ENCODE measurements around the gene CAB39L. TPM values are rescaled to one million over a fixed set of nuclear protein-coding genes. Genes with fewer than 3 reads are reported as not detected.

CAB39L gene
- polyA plus RNA-seq, 1 donor (not counting 4 experiments of a cell fraction or from before 2014, with no cell fraction given): 10.1 TPM

DNA sequence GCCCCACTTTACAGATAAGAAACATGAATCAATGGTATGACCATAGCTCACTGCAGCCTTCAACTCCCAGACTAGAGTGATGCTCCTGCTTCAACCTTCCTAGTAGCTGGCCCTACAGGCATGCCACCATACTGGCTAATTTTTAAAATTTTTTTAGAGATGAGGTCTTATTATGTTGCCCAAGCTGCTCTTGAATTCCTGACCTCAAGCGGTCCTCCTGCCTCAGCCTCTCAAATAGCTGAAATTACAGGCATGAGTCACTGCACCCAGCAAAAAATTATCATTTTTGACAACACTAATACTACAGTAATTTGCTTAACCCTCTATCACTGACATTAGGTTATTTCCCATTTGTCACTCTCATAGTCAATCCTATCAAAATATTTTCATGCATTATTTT, 14.7 kb downstream of the CAB39L start:
- no peak overlapping the region for H3K4me2 ChIP-seq (ENCODE audit: control insufficient read depth, extremely low read depth, insufficient read depth, low read depth, low read length)
- no peak overlapping the region for H3K27ac ChIP-seq (ENCODE audit: control insufficient read depth, insufficient read depth, low read length)
- no peak overlapping the region for H2AFZ ChIP-seq (ENCODE audit: control insufficient read depth, low read length)
- H3K9me3 ChIP-seq (ENCODE audit: control insufficient read depth, low read depth, low read length): no peaks in the 10 kb centered on the region
- H3K4me1 ChIP-seq (ENCODE audit: control insufficient read depth, extremely low read depth, insufficient read depth, low read length): no peaks in the 10 kb centered on the region
- no peaks in the 10 kb centered on the region for H4K20me1 ChIP-seq (ENCODE audit: control insufficient read depth, extremely low read depth, insufficient read depth, low read length)
- no peak for FAIRE-seq
- H3K9ac ChIP-seq (ENCODE audit: control insufficient read depth, extremely low read depth, insufficient read depth, low read length): no peak overlapping the region
- TF ChIP-seq, protein P1, sequence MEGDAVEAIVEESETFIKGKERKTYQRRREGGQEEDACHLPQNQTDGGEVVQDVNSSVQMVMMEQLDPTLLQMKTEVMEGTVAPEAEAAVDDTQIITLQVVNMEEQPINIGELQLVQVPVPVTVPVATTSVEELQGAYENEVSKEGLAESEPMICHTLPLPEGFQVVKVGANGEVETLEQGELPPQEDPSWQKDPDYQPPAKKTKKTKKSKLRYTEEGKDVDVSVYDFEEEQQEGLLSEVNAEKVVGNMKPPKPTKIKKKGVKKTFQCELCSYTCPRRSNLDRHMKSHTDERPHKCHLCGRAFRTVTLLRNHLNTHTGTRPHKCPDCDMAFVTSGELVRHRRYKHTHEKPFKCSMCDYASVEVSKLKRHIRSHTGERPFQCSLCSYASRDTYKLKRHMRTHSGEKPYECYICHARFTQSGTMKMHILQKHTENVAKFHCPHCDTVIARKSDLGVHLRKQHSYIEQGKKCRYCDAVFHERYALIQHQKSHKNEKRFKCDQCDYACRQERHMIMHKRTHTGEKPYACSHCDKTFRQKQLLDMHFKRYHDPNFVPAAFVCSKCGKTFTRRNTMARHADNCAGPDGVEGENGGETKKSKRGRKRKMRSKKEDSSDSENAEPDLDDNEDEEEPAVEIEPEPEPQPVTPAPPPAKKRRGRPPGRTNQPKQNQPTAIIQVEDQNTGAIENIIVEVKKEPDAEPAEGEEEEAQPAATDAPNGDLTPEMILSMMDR (optimal IDR thresholded peaks at IDR 0.05 in 1 of 3, IDR thresholded peaks at IDR 0.05 in 1 of 3, conservative IDR thresholded peaks at IDR 0.05 in 1 of 3; ENCODE audit: extremely low read depth in 1 of 3, insufficient read depth in 2 of 3, low read length in 3 of 3): no peak
- no peak for TF ChIP-seq EZH2 (IDR thresholded peaks at IDR 0.05; ENCODE audit: low read length)
- no peaks in the 10 kb centered on the region for H3K27me3 ChIP-seq (ENCODE audit: control insufficient read depth, extremely low read depth, insufficient read depth, low read length)
- no peak for DNase-seq (ENCODE audit: low read depth, low spot score)
- no peak overlapping the region for H3K4me3 ChIP-seq (ENCODE audit: control insufficient read depth in 2 of 3, extremely low read depth in 1 of 3, insufficient read depth in 2 of 3, low read depth in 1 of 3, low read length in 3 of 3)
- peaks cover 0 to 2% of the 10 kb centered on the region in 2 experiments for H3K36me3 ChIP-seq (ENCODE audit: control insufficient read depth in 2 of 2, extremely low read depth in 1 of 2, insufficient read depth in 2 of 2, low read length in 2 of 2)
- H3K9me1 ChIP-seq (ENCODE audit: control insufficient read depth, extremely low read depth, insufficient read depth, low read length): no peaks in the 10 kb centered on the region
- no peaks in the 10 kb centered on the region for H3K79me2 ChIP-seq (ENCODE audit: control insufficient read depth, insufficient read depth, low read length)
- dilution Hi-C loops (cut with MboI; ENCODE audit: extremely low pct_ligation_motif_present, low sequenced_read_pairs): loop anchor here (25.0 kb wide), 1 partner anchor 117 kb away; no protein-coding TSS in a partner anchor

DNA sequence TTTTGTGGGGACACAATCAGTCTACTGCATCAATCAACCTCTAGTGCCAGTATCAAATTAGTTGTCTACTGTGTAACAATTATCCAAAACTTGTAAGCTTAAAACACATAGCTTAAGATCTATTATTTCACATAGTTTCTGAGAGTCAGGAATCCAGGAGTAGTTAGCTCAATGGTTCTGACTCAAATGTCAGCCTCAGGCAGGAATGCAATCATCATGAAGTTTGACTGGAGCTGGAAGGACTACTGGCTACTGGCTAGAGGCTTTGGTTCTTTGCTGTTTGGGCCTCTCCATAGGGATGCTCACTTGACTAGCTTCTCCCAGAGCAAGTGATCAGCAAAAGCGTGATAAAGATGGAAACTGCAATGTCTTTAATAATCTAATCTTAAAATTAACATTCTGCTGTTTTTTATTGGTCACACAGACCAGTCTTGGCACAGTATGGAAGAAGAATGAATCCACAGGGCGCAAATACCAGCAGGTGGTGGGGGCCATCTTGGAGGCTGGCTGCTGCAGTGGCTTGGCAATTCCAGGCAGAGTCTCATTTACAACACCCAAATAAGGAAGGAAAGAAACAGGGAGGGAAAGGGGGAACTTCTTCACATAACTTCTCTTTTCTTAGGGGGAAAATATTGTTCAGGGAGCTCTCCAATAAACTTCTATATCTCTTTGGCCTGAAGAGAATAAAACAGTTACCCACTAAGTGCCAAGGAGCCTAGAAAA, 15.7 kb downstream of the CAB39L start:
- Histone ChIP-seq H3K4me2 (ENCODE audit: control insufficient read depth, extremely low read depth, insufficient read depth, low read depth, low read length) (no peak overlapping the region), H2AFZ (ENCODE audit: control insufficient read depth, low read length) (no peak overlapping the region), H3K27ac (ENCODE audit: control insufficient read depth, insufficient read depth, low read length) (no peak overlapping the region), H3K36me3 (ENCODE audit: control insufficient read depth in 2 of 2, extremely low read depth in 1 of 2, insufficient read depth in 2 of 2, low read length in 2 of 2) (no peaks in the 10 kb centered on the region), H3K4me1 (ENCODE audit: control insufficient read depth, extremely low read depth, insufficient read depth, low read length) (no peaks in the 10 kb centered on the region), H3K4me3 (ENCODE audit: control insufficient read depth in 2 of 3, extremely low read depth in 1 of 3, insufficient read depth in 2 of 3, low read depth in 1 of 3, low read length in 3 of 3) (no peak overlapping the region), H3K27me3 (ENCODE audit: control insufficient read depth, extremely low read depth, insufficient read depth, low read length) (no peaks in the 10 kb centered on the region), H3K9me1 (ENCODE audit: control insufficient read depth, extremely low read depth, insufficient read depth, low read length) (no peaks in the 10 kb centered on the region), H3K9me3 (ENCODE audit: control insufficient read depth, low read depth, low read length) (no peaks in the 10 kb centered on the region), H3K9ac (ENCODE audit: control insufficient read depth, extremely low read depth, insufficient read depth, low read length) (no peak overlapping the region), H4K20me1 (ENCODE audit: control insufficient read depth, extremely low read depth, insufficient read depth, low read length) (no peaks in the 10 kb centered on the region), H3K79me2 (ENCODE audit: control insufficient read depth, insufficient read depth, low read length) (no peaks in the 10 kb centered on the region)
- FAIRE-seq (no peak), DNase-seq (ENCODE audit: low read depth, low spot score) (no peak)
- TF ChIP-seq, protein P1 (optimal IDR thresholded peaks at IDR 0.05 in 1 of 3, IDR thresholded peaks at IDR 0.05 in 1 of 3, conservative IDR thresholded peaks at IDR 0.05 in 1 of 3; ENCODE audit: extremely low read depth in 1 of 3, insufficient read depth in 2 of 3, low read length in 3 of 3): no peak
- no peak for TF ChIP-seq EZH2 (IDR thresholded peaks at IDR 0.05; ENCODE audit: low read length)
- dilution Hi-C loops (cut with MboI; ENCODE audit: extremely low pct_ligation_motif_present, low sequenced_read_pairs): loop anchor here (25.0 kb wide), 1 partner anchor 116 kb away; no protein-coding TSS in a partner anchor

Data from keratinocyte (primary cell).